ENCODE data around the gene TEX28. TPM values are rescaled to one million over a fixed set of nuclear protein-coding genes. Genes with fewer than 3 reads are reported as not detected.
"Not testable (repeated sequence)": the region's sequence is repeated elsewhere in the genome, so short reads cannot be mapped to it uniquely, and the experiment has no call there.

The TEX28 gene
- total RNA-seq, 1 experiment from 2014 or later = not detected

DNA sequence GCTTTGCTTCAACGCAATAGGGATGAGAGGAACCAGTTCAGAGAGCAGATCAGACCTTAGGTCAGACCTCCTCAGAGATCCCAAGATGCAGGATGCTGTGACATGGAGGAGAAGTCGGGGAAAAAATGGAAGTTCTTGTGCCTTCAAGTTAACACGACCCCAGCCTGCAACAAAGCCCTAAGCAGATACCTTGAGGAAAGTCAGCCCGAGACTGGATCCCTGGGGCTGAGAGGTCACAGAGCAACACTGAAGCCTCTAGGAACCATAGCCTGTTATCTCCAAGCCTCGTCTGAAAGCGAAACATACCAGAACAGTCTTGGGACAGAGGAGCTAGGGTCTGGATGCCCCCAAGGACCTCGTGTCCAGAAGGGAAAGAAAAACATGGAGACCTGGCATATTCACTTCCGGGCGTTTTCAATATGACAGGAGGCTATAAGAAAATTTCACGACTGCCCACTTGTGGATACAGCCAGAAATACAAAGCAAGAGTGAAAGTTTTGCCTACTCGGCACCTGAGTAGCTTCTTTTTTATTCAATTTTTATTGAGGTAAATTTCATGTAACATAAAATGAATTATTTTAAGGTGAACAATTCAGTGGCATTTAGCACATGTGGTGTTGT lies 55.9 kb downstream of the TEX28 start:
- POLR2A ChIA-PET; H3K9ac ChIP-seq (ENCODE audit: low read length); H4K20me1 ChIP-seq (ENCODE audit: insufficient read depth); H3K27me3 ChIP-seq (ENCODE audit: insufficient read depth, low read length); DNase-seq (ENCODE audit: low read depth, low spot score); H3K4me1 ChIP-seq (ENCODE audit: control insufficient read depth in 1 of 2, insufficient read depth in 2 of 2, low read length in 2 of 2); H3K27ac ChIP-seq (ENCODE audit: low read depth, low read length); H3K36me3 ChIP-seq (ENCODE audit: control insufficient read depth in 1 of 2, insufficient read depth in 2 of 2, low read length in 2 of 2); H3K9me3 ChIP-seq (ENCODE audit: control insufficient read depth in 1 of 2, insufficient read depth in 1 of 2, low read depth in 1 of 2, low read length in 2 of 2); H3K4me3 ChIP-seq (replicated peaks in 1 of 2; ENCODE audit: low read depth in 1 of 2, low read length in 2 of 2); H3K4me2 ChIP-seq (ENCODE audit: low read length); H2AFZ ChIP-seq (ENCODE audit: low read depth, low read length, poor library complexity, severe bottlenecking); H3K79me2 ChIP-seq (ENCODE audit: insufficient read depth, low read length); CTCF ChIA-PET; BruUV-seq (replicated peaks); H3K9me2 ChIP-seq (ENCODE audit: insufficient read depth); RAD21 ChIA-PET (ENCODE audit: low non-redundant PET in 1 of 2, low total read pairs in 2 of 2, uncharacterized antibody in 2 of 2, unreplicated experiment in 2 of 2); intact Hi-C loops (cut with micrococcal nuclease): not testable (repeated sequence)
- ATAC-seq = 0 out of 2 replicates have a peak, but pooled peaks have one; percentile 47

DNA sequence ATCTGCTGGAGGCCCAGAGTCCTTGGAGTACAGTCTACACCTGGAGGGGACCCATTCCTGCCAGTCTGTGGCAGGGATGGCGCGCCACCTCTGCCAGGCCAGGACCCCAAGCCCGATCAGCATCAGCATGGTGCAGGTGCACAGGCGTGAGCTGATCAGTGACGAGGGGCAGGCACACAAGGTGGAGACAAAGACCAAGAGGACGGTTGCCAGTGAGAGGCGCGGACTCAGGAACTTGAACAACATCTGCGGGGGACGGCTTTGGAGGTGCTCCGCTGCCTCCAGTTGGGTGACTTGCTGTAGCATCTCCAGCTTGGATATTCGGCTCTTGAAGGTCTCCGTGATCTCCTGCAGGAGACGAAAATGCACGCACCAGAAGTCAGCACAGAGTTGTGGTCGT lies 61.3 kb downstream of the TEX28 start:
- intact Hi-C loops (cut with micrococcal nuclease); DNase-seq (ENCODE audit: low read depth, low spot score); POLR2A ChIA-PET; ATAC-seq; H3K27ac ChIP-seq (ENCODE audit: low read depth, low read length); H3K27me3 ChIP-seq (ENCODE audit: insufficient read depth, low read length); H3K9me3 ChIP-seq (ENCODE audit: control insufficient read depth in 1 of 2, insufficient read depth in 1 of 2, low read depth in 1 of 2, low read length in 2 of 2); H3K4me1 ChIP-seq (ENCODE audit: control insufficient read depth in 1 of 2, insufficient read depth in 2 of 2, low read length in 2 of 2); RAD21 ChIA-PET (ENCODE audit: low non-redundant PET in 1 of 2, low total read pairs in 2 of 2, uncharacterized antibody in 2 of 2, unreplicated experiment in 2 of 2); H2AFZ ChIP-seq (ENCODE audit: low read depth, low read length, poor library complexity, severe bottlenecking); BruUV-seq (replicated peaks); H4K20me1 ChIP-seq (ENCODE audit: insufficient read depth); H3K4me3 ChIP-seq (replicated peaks in 1 of 2; ENCODE audit: low read depth in 1 of 2, low read length in 2 of 2); H3K79me2 ChIP-seq (ENCODE audit: insufficient read depth, low read length); CTCF ChIA-PET; H3K36me3 ChIP-seq (ENCODE audit: control insufficient read depth in 1 of 2, insufficient read depth in 2 of 2, low read length in 2 of 2); H3K4me2 ChIP-seq (ENCODE audit: low read length); H3K9me2 ChIP-seq (ENCODE audit: insufficient read depth); H3K9ac ChIP-seq (ENCODE audit: low read length): not testable (repeated sequence)

DNA sequence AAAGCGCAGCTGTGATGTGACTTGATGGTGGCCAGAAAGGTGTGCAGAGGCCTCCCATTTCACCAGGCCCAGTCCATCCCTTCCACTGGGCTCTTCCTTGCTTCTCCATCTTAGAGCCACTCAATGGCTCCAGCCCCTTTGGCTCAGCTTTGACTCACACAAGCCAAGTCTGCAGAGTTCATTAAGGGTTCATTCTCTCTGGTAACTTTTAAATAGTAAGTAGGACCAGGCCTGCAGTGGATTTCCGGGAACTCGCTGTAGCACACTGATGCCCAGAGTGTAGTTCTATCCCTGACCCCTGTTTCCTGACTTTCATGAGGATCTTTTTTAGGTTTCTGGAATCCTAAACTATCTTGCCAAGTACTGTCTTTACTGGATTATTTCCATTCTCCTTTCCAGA lies 63.5 kb downstream of the TEX28 start:
- H3K79me2 ChIP-seq (ENCODE audit: insufficient read depth, low read length); H3K4me1 ChIP-seq (ENCODE audit: control insufficient read depth in 1 of 2, insufficient read depth in 2 of 2, low read length in 2 of 2); POLR2A ChIA-PET; CTCF ChIA-PET; H3K9ac ChIP-seq (ENCODE audit: low read length); H3K4me2 ChIP-seq (ENCODE audit: low read length); DNase-seq (ENCODE audit: low read depth, low spot score); H4K20me1 ChIP-seq (ENCODE audit: insufficient read depth); H3K36me3 ChIP-seq (ENCODE audit: control insufficient read depth in 1 of 2, insufficient read depth in 2 of 2, low read length in 2 of 2); RAD21 ChIA-PET (ENCODE audit: low non-redundant PET in 1 of 2, low total read pairs in 2 of 2, uncharacterized antibody in 2 of 2, unreplicated experiment in 2 of 2); H3K27ac ChIP-seq (ENCODE audit: low read depth, low read length); H3K27me3 ChIP-seq (ENCODE audit: insufficient read depth, low read length); H2AFZ ChIP-seq (ENCODE audit: low read depth, low read length, poor library complexity, severe bottlenecking); H3K9me3 ChIP-seq (ENCODE audit: control insufficient read depth in 1 of 2, insufficient read depth in 1 of 2, low read depth in 1 of 2, low read length in 2 of 2); H3K4me3 ChIP-seq (replicated peaks in 1 of 2; ENCODE audit: low read depth in 1 of 2, low read length in 2 of 2); H3K9me2 ChIP-seq (ENCODE audit: insufficient read depth); intact Hi-C loops (cut with micrococcal nuclease); ATAC-seq; BruUV-seq (replicated peaks): not testable (repeated sequence)

DNA sequence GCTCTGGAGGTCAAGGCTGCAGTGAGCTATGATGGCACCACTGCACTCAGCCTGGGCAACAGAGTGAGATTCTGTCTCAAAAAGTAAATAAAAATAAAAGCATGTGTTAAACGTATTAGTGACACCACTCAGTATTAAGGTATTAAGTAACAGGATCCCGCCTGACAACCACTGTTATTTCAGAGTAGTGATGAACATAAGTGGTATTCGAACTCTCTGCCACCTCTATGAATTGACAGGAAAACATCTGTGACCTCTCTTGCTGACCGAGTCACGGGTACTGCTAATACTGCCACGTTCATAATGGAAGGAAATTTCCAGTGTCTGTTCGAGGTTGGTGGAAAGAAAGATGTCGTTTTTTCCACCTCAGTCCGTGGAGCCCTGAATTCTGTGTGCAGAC lies 68.2 kb downstream of the TEX28 start:
- RAD21 ChIA-PET (ENCODE audit: low non-redundant PET in 1 of 2, low total read pairs in 2 of 2, uncharacterized antibody in 2 of 2, unreplicated experiment in 2 of 2); H3K4me3 ChIP-seq (replicated peaks in 1 of 2; ENCODE audit: low read depth in 1 of 2, low read length in 2 of 2); ATAC-seq; BruUV-seq (replicated peaks); H4K20me1 ChIP-seq (ENCODE audit: insufficient read depth); H3K27me3 ChIP-seq (ENCODE audit: insufficient read depth, low read length); intact Hi-C loops (cut with micrococcal nuclease); POLR2A ChIA-PET; H3K9me3 ChIP-seq (ENCODE audit: control insufficient read depth in 1 of 2, insufficient read depth in 1 of 2, low read depth in 1 of 2, low read length in 2 of 2); H3K4me1 ChIP-seq (ENCODE audit: control insufficient read depth in 1 of 2, insufficient read depth in 2 of 2, low read length in 2 of 2); H3K36me3 ChIP-seq (ENCODE audit: control insufficient read depth in 1 of 2, insufficient read depth in 2 of 2, low read length in 2 of 2); H3K9me2 ChIP-seq (ENCODE audit: insufficient read depth); H3K79me2 ChIP-seq (ENCODE audit: insufficient read depth, low read length); CTCF ChIA-PET; H2AFZ ChIP-seq (ENCODE audit: low read depth, low read length, poor library complexity, severe bottlenecking); H3K27ac ChIP-seq (ENCODE audit: low read depth, low read length); DNase-seq (ENCODE audit: low read depth, low spot score); H3K9ac ChIP-seq (ENCODE audit: low read length); H3K4me2 ChIP-seq (ENCODE audit: low read length): not testable (repeated sequence)

DNA sequence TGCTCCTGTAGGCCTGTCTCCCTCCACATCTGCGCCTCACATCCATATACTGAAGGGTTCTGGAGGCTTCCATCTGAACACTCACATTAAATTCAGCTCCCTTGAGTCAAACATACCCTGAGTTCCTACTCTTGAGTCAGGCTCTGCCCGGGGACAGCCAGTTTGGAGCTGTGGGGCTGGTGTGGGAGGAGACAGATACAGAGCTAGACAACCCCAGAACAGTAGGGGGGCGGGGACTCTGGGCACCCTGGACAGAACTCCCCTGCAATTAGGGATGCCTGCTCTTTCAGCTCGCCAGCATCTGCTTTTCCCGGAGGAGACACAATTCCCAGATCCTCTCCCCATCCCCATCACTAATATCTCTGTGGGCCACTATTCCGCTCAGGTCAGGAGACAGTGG lies 69.6 kb downstream of the TEX28 start:
- H4K20me1 ChIP-seq (ENCODE audit: insufficient read depth); POLR2A ChIA-PET; H3K79me2 ChIP-seq (ENCODE audit: insufficient read depth, low read length); DNase-seq (ENCODE audit: low read depth, low spot score); H3K9me2 ChIP-seq (ENCODE audit: insufficient read depth); intact Hi-C loops (cut with micrococcal nuclease); H3K4me1 ChIP-seq (ENCODE audit: control insufficient read depth in 1 of 2, insufficient read depth in 2 of 2, low read length in 2 of 2); H3K36me3 ChIP-seq (ENCODE audit: control insufficient read depth in 1 of 2, insufficient read depth in 2 of 2, low read length in 2 of 2); H3K27ac ChIP-seq (ENCODE audit: low read depth, low read length); H3K4me2 ChIP-seq (ENCODE audit: low read length); ATAC-seq; H3K9ac ChIP-seq (ENCODE audit: low read length); BruUV-seq (replicated peaks); RAD21 ChIA-PET (ENCODE audit: low non-redundant PET in 1 of 2, low total read pairs in 2 of 2, uncharacterized antibody in 2 of 2, unreplicated experiment in 2 of 2); CTCF ChIA-PET; H3K9me3 ChIP-seq (ENCODE audit: control insufficient read depth in 1 of 2, insufficient read depth in 1 of 2, low read depth in 1 of 2, low read length in 2 of 2); H3K27me3 ChIP-seq (ENCODE audit: insufficient read depth, low read length); H3K4me3 ChIP-seq (replicated peaks in 1 of 2; ENCODE audit: low read depth in 1 of 2, low read length in 2 of 2); H2AFZ ChIP-seq (ENCODE audit: low read depth, low read length, poor library complexity, severe bottlenecking): not testable (repeated sequence)

Data from HCT116 (cell line).